Fibroblast of lung (primary cell): ENCODE data around the gene TRAPPC12.

Source experiments
- CTCF ChIP-seq, 2 donors: IDR thresholded peaks in 1 of 2; conservative IDR thresholded peaks in 1 of 2; 1 replicate in 1 of 2; 2 replicates in 1 of 2; pipeline ENCODE4 v1.5.1; 2011 to 2012; ENCODE audit warnings: low read length in 2 of 2, control low read depth in 1 of 2, inconsistent platforms in 1 of 2, low read depth in 1 of 2, mild to moderate bottlenecking in 1 of 2
- EZH2 ChIP-seq: IDR thresholded peaks from 2 replicates; pipeline ENCODE4 v1.5.1; 2012; ENCODE audit warnings: low read length, control low read depth, mild to moderate bottlenecking; ENCODE audit errors: missing control alignments

DNA sequence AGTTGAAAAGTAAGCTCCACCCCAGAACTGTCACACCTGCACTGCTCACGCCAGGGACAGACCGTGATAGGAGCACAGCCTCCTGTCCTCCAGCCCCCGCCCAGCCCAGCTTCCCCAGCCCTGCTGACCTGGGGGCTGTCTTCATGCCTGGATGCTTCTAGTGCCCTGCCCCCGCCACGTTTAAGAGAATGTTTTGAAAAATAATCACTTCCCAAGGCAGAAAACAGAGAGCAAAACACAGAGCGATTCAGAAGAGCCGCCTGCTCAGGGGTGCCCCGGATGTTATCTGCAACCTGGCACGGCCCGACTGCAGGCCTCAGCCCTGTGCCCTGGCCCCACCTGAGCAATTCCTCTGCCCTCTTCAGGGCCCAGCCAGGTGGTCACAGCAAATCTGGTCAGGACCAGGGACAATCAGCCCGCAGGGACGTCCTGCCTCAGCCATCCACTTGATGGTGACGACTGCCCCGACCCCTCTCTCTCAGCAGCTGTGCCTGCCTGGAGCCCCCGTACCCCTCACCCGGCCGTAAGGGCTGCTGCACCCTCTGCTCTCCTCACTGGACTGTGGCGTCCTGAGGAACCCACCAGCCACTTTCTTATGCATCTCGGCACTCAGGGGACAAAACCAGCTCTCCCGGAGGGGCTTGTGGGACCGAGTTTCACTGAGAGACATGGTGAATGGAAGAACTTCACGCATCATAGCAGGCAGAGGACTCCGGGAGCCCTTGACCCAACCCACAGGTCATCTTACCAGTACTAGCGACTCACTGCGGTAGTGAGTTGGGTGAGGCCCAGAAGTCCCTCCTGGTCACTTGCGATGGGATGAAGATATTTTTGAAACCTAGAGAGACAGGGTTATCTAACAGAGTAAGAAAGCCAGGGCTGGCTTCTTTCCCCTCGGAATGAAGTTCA, 109.6 kb downstream of the TRAPPC12 start:
- no peak for TF ChIP-seq CTCF (conservative IDR thresholded peaks at IDR 0.05 in 1 of 2, IDR thresholded peaks at IDR 0.05 in 1 of 2; ENCODE audit: low read depth in 1 of 2, low read length in 2 of 2)
- no peak for TF ChIP-seq EZH2
